Ascending aorta (tissue), 2 donors: Measurements from ENCODE around the gene AKT1S1. TPM values are rescaled to one million over a fixed set of nuclear protein-coding genes. Genes with fewer than 3 reads are reported as not detected.

Experiments
- DNase-seq, 2 donors: peaks; one replicate each; pipeline ENCODE4 v3.0.0-alpha.2; 2019; ENCODE audit warnings: low spot score in 2 of 2
- H3K27ac ChIP-seq, 2 donors: fragments of 200-600 bp; sonication (generic); one replicate each; pipeline ENCODE4 v1.5.1; 2016 to 2017; ENCODE audit warnings: mild to moderate bottlenecking in 1 of 2
- H3K27me3 ChIP-seq: fragments of 200-600 bp; sonication (generic); one replicate; pipeline ENCODE4 v1.5.1; 2017
- H3K36me3 ChIP-seq, 2 donors: fragments of 200-600 bp; sonication (generic); one replicate each; pipeline ENCODE4 v1.5.1; 2016
- H3K4me1 ChIP-seq, 2 donors: fragments of 200-600 bp; sonication (generic); one replicate each; pipeline ENCODE4 v1.5.1; 2016 to 2017; ENCODE audit warnings: mild to moderate bottlenecking in 1 of 2
- H3K4me3 ChIP-seq, 2 donors: fragments of 200-600 bp; sonication (generic); one replicate each; pipeline ENCODE4 v1.5.1; 2016 to 2017; ENCODE audit warnings: mild to moderate bottlenecking in 1 of 2
- H3K9me3 ChIP-seq, 2 donors: fragments of 200-600 bp; sonication (generic); one replicate each; pipeline ENCODE4 v1.5.1; 2016
- CTCF ChIP-seq, 3 experiments: fragments of 200-600 bp in 2 of 3; fragments of 450-650 bp in 1 of 3; sonication (generic) in 2 of 3; IDR thresholded peaks; one replicate each; pipeline ENCODE4 v1.5.1; 2016 to 2019; ENCODE audit warnings: antibody characterized with exemption in 3 of 3, mild to moderate bottlenecking in 1 of 3, moderate library complexity in 1 of 3
- intact Hi-C: fragments of 100-400 bp; cut with DNase I; formaldehyde crosslinking; loops from one replicate; pipeline ENCODE4 v1.15.1; 2023
- total RNA-seq: library from RNA; depleted of rRNA; stranded (reverse); fragments of >200 nt; gene quantifications from one replicate; pipeline ENCODE4 v1.1.0, GENCODE V29; 2016

AKT1S1 gene
- total RNA-seq, 1 donor from 2014 or later: 12.8 TPM

GRCh38 chr19:49872245-49873128 is 4.7 kb downstream of the AKT1S1 start:
- Histone ChIP-seq H3K9me3 (no peaks in the 10 kb centered on the region), H3K27ac (no peak overlapping the region), H3K4me3 (no peak overlapping the region), H3K4me1 (peaks cover 4 to 28% of the 10 kb centered on the region in 2 donors), H3K36me3 (peaks cover 0 to 6% of the 10 kb centered on the region in 2 donors), H3K27me3 (no peaks in the 10 kb centered on the region)
- TF ChIP-seq CTCF (IDR thresholded peaks at IDR 0.05): no peak
- intact Hi-C loops: no loop called here
- DNase-seq: no peak

GRCh38 chr19:49871349-49871985 is 5.7 kb downstream of the AKT1S1 start:
- Histone ChIP-seq H3K36me3 (peaks cover 0 to 6% of the 10 kb centered on the region in 2 donors), H3K27ac (no peak overlapping the region), H3K9me3 (no peaks in the 10 kb centered on the region), H3K27me3 (no peaks in the 10 kb centered on the region), H3K4me1 (peaks cover 9 to 30% of the 10 kb centered on the region in 2 donors), H3K4me3 (no peak overlapping the region)
- intact Hi-C loops: no loop called here
- TF ChIP-seq CTCF (IDR thresholded peaks at IDR 0.05): no peak
- DNase-seq: no peak

- Histone ChIP-seq H3K27ac (peak overlapping the region; percentile 82), H3K4me1 (peaks cover 15 to 36% of the 10 kb centered on the region in 2 donors), H3K36me3 (peaks cover 0 to 6% of the 10 kb centered on the region in 2 donors), H3K9me3 (no peaks in the 10 kb centered on the region), H3K4me3 (peak overlapping the region; percentile 72 to 74), H3K27me3 (no peaks in the 10 kb centered on the region)
- no peak for TF ChIP-seq CTCF (IDR thresholded peaks at IDR 0.05)
- no peak for DNase-seq
- intact Hi-C loops: no loop called here
These were observed 6.8 kb downstream of the AKT1S1 start for GRCh38 chr19:49870309-49870901.

- Histone ChIP-seq H3K9me3 (no peaks in the 10 kb centered on the region), H3K27ac (peak overlapping the region; percentile 93 to 97), H3K36me3 (peaks cover 0 to 6% of the 10 kb centered on the region in 2 donors), H3K27me3 (no peaks in the 10 kb centered on the region), H3K4me3 (peak overlapping the region; percentile 72 to 74), H3K4me1 (peaks cover 19 to 33% of the 10 kb centered on the region in 2 donors)
- TF ChIP-seq CTCF (IDR thresholded peaks at IDR 0.05): no peak
- intact Hi-C loops: loop anchor here (1.0 to 5.0 kb wide), 4 partner anchors 61 to 277 kb away; partner anchors contain the start of genes PRMT1 and PRR12
- DNase-seq: peak; percentile 95 to 98
These were observed 7.5 kb downstream of the AKT1S1 start for GRCh38 chr19:49869484-49870308.

GRCh38 chr19:49869009-49869483 is 8.1 kb downstream of the AKT1S1 start:
- Histone ChIP-seq H3K9me3 (no peaks in the 10 kb centered on the region), H3K27me3 (no peaks in the 10 kb centered on the region), H3K36me3 (peaks cover 3 to 7% of the 10 kb centered on the region in 2 donors), H3K4me3 (peak overlapping the region; percentile 44 to 54), H3K4me1 (peaks cover 19 to 32% of the 10 kb centered on the region in 2 donors), H3K27ac (peak overlapping the region; percentile 93 to 97)
- TF ChIP-seq CTCF (IDR thresholded peaks at IDR 0.05): no peak
- no peak for DNase-seq
- intact Hi-C loops: loop anchor here (1.0 to 5.0 kb wide), 4 partner anchors 60 to 277 kb away; partner anchors contain the start of genes PRMT1 and PRR12
